K562 (cell line): ENCODE results near the gene SHISA6. TPM values are rescaled to one million over a fixed set of nuclear protein-coding genes. Genes with fewer than 3 reads are reported as not detected.

Experiments
- ATAC-seq: fragments of 200-7000 bp; cut with Tn5 transposase; 3 replicates; pipeline ENCODE4 v1.9.1; 2020; ENCODE audit warnings: moderate library complexity
- BruUV-seq: library from RNA; stranded (reverse); fragments of 400-500 nt; replicated peaks from 2 replicates; lab custom pipeline; 2021; lab: Mats Ljungman, UMichigan
- CTCF ChIA-PET: fragments of 300-600 bp; formaldehyde crosslinking; extraction: SDS; loops from one replicate; lab custom pipeline; 2021; ENCODE audit warnings: low intra/inter-chr PET ratio; lab: Yijun Ruan, JAX
- POLR2A ChIA-PET: fragments of 300-600, 350-650 bp; sonication (Branson Sonifier 250); formaldehyde crosslinking; extraction: SDS; loops from one replicate; lab custom pipeline; 2021; ENCODE audit warnings: antibody characterized with exemption, inconsistent platforms; lab: Yijun Ruan, JAX
- DNase-seq, 4 experiments: peaks; one replicate each; pipeline versions ENCODE4 v3.0.0 to v3.0.0-alpha.2; 2011 to 2018; ENCODE audit warnings: low spot score in 3 of 4, mixed read lengths in 3 of 4; ENCODE audit errors: extremely low read depth in 1 of 4
- FAIRE-seq: peaks from 2 replicates; lab custom pipeline; 2011; peaks lifted over from hg19 to GRCh38; lab: Jason Lieb, UNC
- H2AFZ ChIP-seq: 2 replicates; pipeline ENCODE4 v1.6.0; 2011; ENCODE audit warnings: low read depth, low read length, control low read depth, inconsistent platforms
- H3K27ac ChIP-seq: fragments of 200-600 bp; 3 replicates; pipeline ENCODE4 v1.8.0; 2011; ENCODE audit warnings: low read depth, mild to moderate bottlenecking, control low read depth, inconsistent platforms, low read length, moderate library complexity, mixed read lengths; ENCODE audit errors: extremely low read depth
- H3K27me3 ChIP-seq, 2 experiments: fragments of 300-600 bp in 1 of 2; 2 replicates in 1 of 2; 3 replicates in 1 of 2; pipeline versions ENCODE4 v1.6.0 to v1.8.0; 2011; ENCODE audit warnings: inconsistent platforms in 2 of 2, low read length in 2 of 2, mild to moderate bottlenecking in 1 of 2, mixed read lengths in 1 of 2, moderate library complexity in 1 of 2; ENCODE audit not compliant: control insufficient read depth in 2 of 2, insufficient read depth in 2 of 2
- H3K36me3 ChIP-seq: fragments of 300-600 bp; 3 replicates; pipeline ENCODE4 v1.8.0; 2011; ENCODE audit warnings: mild to moderate bottlenecking, low read length, inconsistent platforms; ENCODE audit not compliant: control insufficient read depth, insufficient read depth
- H3K4me1 ChIP-seq, 2 experiments: fragments of 200-600 bp in 1 of 2; replicated peaks in 1 of 2; 2 replicates in 1 of 2; 3 replicates in 1 of 2; pipeline versions ENCODE4 v1.5.1 to v1.8.0; 2011; ENCODE audit warnings: inconsistent platforms in 2 of 2, low read length in 2 of 2, mild to moderate bottlenecking in 1 of 2, mixed read lengths in 1 of 2, moderate library complexity in 1 of 2; ENCODE audit not compliant: control insufficient read depth in 2 of 2, insufficient read depth in 2 of 2
- H3K4me2 ChIP-seq: 2 replicates; pipeline ENCODE4 v1.6.1; 2011; ENCODE audit warnings: low read length, control low read depth, inconsistent platforms, mixed read lengths; ENCODE audit not compliant: insufficient read depth
- H3K4me3 ChIP-seq: fragments of 200-600 bp; sonication (generic), shearing (Covaris generic); 2 replicates; pipeline ENCODE4 v1.5.1; 2016; ENCODE audit warnings: control low read depth, inconsistent platforms
- H3K79me2 ChIP-seq: fragments of 200-600 bp; 3 replicates; pipeline ENCODE4 v1.8.0; 2011; ENCODE audit warnings: low read length, inconsistent platforms; ENCODE audit not compliant: control insufficient read depth, insufficient read depth
- H3K9ac ChIP-seq, 2 experiments: 2 replicates each; pipeline versions ENCODE4 v1.6.0 to v1.6.1; 2011; ENCODE audit warnings: low read depth in 2 of 2, low read length in 2 of 2, control low read depth in 1 of 2, inconsistent platforms in 1 of 2, mild to moderate bottlenecking in 1 of 2, mixed read lengths in 1 of 2; ENCODE audit not compliant: insufficient read depth in 1 of 2
- H3K9me1 ChIP-seq: one replicate; pipeline ENCODE4 v1.6.0; 2011; ENCODE audit warnings: inconsistent platforms, mild to moderate bottlenecking, low read length, moderate library complexity; ENCODE audit not compliant: control insufficient read depth, insufficient read depth
- H3K9me3 ChIP-seq: replicated peaks from 2 replicates; pipeline ENCODE4 v1.5.1; 2011; ENCODE audit warnings: low read depth, low read length, inconsistent platforms; ENCODE audit not compliant: control insufficient read depth, insufficient read depth
- H4K20me1 ChIP-seq: replicated peaks from 2 replicates; pipeline ENCODE4 v1.6.1; 2011; ENCODE audit warnings: low read length, inconsistent platforms, mixed read lengths; ENCODE audit not compliant: control insufficient read depth, insufficient read depth
- CBFA2T3 ChIP-seq: fragments of 450-650 bp; IDR thresholded peaks from 2 replicates; pipeline ENCODE4 v1.6.1; 2017
- FIP1L1 ChIP-seq: fragments of 200-400 bp; formaldehyde crosslinking; IDR thresholded peaks from 2 replicates; pipeline ENCODE4 v1.6.1; 2018; ENCODE audit warnings: mild to moderate bottlenecking, low read depth, low read length; ENCODE audit not compliant: poor library complexity, severe bottlenecking
- HDAC6 ChIP-seq: IDR thresholded peaks from 2 replicates; pipeline ENCODE4 v1.6.1; 2012; ENCODE audit warnings: low read depth, mild to moderate bottlenecking, control low read depth, inconsistent platforms, low read length, moderate library complexity
- MEIS2 ChIP-seq: fragments of 450-650 bp; IDR thresholded peaks from 2 replicates; pipeline ENCODE4 v1.6.1; 2014; ENCODE audit warnings: mild to moderate bottlenecking; ENCODE audit not compliant: partially characterized antibody
- RBM17 ChIP-seq: fragments of 200-400 bp; formaldehyde crosslinking; IDR thresholded peaks from 2 replicates; pipeline ENCODE4 v1.6.1; 2017; ENCODE audit warnings: low read depth, mild to moderate bottlenecking, low read length, borderline replicate concordance
- WGBS: fragments of 100-300 bp; shearing (Covaris generic); methylation state at CpG from one replicate; pipeline ENCODE4 v1.1.6; 2016; ENCODE audit warnings: low coverage, mixed read lengths; ENCODE audit not compliant: insufficient coverage; ENCODE audit errors: missing lambda C conversion rate; 5-methylcytosine and 5-hydroxymethylcytosine counted together
- in situ Hi-C: fragments of 300-500 bp; cut with MboI; formaldehyde crosslinking; loops from 4 replicates; pipeline ENCODE4 v1.15.0; 2018; ENCODE audit warnings: inconsistent platforms, mixed read lengths
- intact Hi-C: fragments of 100-400 bp; cut with micrococcal nuclease; formaldehyde crosslinking; loops from 2 replicates; pipeline ENCODE4 v1.14.2; 2022
- polyA plus RNA-seq, 8 experiments: library from polyadenylated mRNA; depleted of rRNA in 4 of 8; stranded (reverse) in 5 of 8; unstranded in 3 of 8; fragments of >200 nt; fragmentation: Nextera tagmentation in 2 of 8; fragmentation: Illumina TruSeq in 1 of 8; extraction: Ambion mirVana in 2 of 8; extraction: Trizol in 1 of 8; gene quantifications; 2 replicates each; pipeline versions ENCODE4 v1.2.1 to v1.2.3, GENCODE V29; 2011 to 2014; ENCODE audit warnings: inconsistent platforms in 1 of 8, missing spikeins in 1 of 8
- total RNA-seq, 7 experiments: library from RNA; depleted of rRNA in 6 of 7; stranded (reverse); fragments of >200 nt in 6 of 7; fragmentation: Illumina TruSeq in 2 of 7; extraction: Trizol in 2 of 7; gene quantifications; 2 replicates each; pipeline versions ENCODE4 v1.2.1 to v1.2.3, GENCODE V29; 2011 to 2021; ENCODE audit warnings: low replicate concordance in 1 of 7
- TF ChIP-seq, protein P1 (sequence below): sonication (generic); formaldehyde crosslinking; IDR thresholded peaks from 2 replicates; pipeline ENCODE4 v1.8.1; 2023; ENCODE audit warnings: missing genetic modification reagents, mild to moderate bottlenecking, borderline replicate concordance

The SHISA6 gene
- total and polyA plus RNA-seq, 9 of the 15 experiments (the other 6 are each of a cell fraction or from before 2014, with no cell fraction given), result not detected

DNA sequence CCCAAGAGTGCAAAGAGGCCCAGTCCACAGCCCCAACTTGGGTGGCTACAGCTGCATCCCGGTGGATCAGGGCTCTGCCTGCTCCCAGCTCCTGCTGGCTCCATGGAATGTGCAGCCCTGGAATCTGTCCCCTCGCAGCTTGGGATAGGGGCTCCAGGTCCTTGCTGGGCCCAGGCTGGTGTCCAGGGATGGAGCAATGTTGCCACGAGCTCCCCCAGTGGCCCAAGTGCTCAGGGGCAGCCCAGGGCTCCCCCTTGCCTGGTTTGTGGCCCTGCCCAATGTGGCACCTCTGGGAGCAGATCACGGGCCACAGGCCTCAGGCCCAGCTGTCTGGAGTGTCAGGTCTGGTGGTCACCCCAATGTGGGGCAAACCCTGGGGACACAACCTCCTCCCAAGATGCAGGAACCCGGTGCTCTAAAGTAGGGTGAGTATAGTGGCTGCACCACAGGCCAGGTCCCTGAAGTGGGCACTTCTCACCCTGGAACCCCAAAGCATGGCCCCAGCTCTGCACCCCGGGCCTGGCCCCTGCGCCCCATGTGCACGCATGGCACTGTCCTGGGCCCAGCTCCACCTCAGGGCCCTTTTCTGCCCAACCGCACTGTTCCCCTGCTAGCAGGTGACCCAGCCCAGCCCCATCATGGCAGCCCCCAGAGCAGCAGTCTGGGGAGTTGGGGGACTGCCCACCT is 342.4 kb downstream of the SHISA6 start (continued):
- TF ChIP-seq, protein P1, sequence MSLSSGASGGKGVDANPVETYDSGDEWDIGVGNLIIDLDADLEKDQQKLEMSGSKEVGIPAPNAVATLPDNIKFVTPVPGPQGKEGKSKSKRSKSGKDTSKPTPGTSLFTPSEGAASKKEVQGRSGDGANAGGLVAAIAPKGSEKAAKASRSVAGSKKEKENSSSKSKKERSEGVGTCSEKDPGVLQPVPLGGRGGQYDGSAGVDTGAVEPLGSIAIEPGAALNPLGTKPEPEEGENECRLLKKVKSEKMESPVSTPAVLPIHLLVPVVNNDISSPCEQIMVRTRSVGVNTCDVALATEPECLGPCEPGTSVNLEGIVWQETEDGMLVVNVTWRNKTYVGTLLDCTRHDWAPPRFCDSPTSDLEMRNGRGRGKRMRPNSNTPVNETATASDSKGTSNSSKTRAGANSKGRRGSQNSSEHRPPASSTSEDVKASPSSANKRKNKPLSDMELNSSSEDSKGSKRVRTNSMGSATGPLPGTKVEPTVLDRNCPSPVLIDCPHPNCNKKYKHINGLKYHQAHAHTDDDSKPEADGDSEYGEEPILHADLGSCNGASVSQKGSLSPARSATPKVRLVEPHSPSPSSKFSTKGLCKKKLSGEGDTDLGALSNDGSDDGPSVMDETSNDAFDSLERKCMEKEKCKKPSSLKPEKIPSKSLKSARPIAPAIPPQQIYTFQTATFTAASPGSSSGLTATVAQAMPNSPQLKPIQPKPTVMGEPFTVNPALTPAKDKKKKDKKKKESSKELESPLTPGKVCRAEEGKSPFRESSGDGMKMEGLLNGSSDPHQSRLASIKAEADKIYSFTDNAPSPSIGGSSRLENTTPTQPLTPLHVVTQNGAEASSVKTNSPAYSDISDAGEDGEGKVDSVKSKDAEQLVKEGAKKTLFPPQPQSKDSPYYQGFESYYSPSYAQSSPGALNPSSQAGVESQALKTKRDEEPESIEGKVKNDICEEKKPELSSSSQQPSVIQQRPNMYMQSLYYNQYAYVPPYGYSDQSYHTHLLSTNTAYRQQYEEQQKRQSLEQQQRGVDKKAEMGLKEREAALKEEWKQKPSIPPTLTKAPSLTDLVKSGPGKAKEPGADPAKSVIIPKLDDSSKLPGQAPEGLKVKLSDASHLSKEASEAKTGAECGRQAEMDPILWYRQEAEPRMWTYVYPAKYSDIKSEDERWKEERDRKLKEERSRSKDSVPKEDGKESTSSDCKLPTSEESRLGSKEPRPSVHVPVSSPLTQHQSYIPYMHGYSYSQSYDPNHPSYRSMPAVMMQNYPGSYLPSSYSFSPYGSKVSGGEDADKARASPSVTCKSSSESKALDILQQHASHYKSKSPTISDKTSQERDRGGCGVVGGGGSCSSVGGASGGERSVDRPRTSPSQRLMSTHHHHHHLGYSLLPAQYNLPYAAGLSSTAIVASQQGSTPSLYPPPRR, result no peak
- TF ChIP-seq RBM17, result no peak
- TF ChIP-seq HDAC6, result no peak

DNA sequence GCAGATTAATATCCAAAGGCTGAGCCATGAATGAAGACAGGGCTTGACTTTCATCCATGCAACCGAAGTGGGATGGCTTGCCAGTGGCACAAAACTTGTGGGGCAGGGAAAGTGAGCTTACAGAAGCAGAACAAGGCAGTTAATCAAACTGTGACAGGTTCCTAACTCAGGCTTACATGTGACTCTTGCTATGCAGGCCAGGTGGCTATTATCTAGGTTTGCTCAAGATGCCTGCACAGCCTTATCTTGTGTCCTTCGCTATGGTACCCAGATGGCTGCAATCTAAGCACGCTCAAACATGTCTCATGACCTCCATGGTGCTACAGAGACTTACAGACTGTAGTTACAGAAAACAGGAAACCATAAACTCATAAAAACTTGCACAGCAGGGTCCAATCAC is 348.7 kb downstream of the SHISA6 start:
- H3K4me3 ChIP-seq, result no peak overlapping the region
- peak in 1 of 4 experiments; percentile 1 for DNase-seq
- no peak overlapping the region for H3K9ac ChIP-seq
- in situ Hi-C loops, result no loop called here
- no peak for FAIRE-seq
- no TSS peak for BruUV-seq
- TF ChIP-seq CBFA2T3, result peak; percentile 15; the same call in 1 of the 2 replicates
- no peak for TF ChIP-seq FIP1L1
- peak; percentile 28 for TF ChIP-seq MEIS2
- 0% methylated on average over 2 of the region's 3 CpGs for WGBS
- H3K4me1 ChIP-seq, result no peaks in the 10 kb centered on the region
- intact Hi-C loops, result no loop called here
- no peaks in the 10 kb centered on the region for H4K20me1 ChIP-seq
- no peaks in the 10 kb centered on the region for H3K9me1 ChIP-seq
- no peak overlapping the region for H2AFZ ChIP-seq
- no peaks in the 10 kb centered on the region for H3K36me3 ChIP-seq
- no peak for ATAC-seq
- ChIA-PET POLR2A (no interaction called here), CTCF (no interaction called here)
- no peak overlapping the region for H3K27ac ChIP-seq
- H3K4me2 ChIP-seq, result no peak overlapping the region
- no peaks in the 10 kb centered on the region for H3K27me3 ChIP-seq
- H3K79me2 ChIP-seq, result no peaks in the 10 kb centered on the region
- no peaks in the 10 kb centered on the region for H3K9me3 ChIP-seq
